GM18951 (cell line): Measurements from ENCODE around the gene KIAA0232.
"Not testable (repeated sequence)": the region's sequence is repeated elsewhere in the genome, so short reads cannot be mapped to it uniquely, and the experiment has no call there.

Experiments
- POLR2A ChIP-seq: IDR thresholded peaks from 4 replicates; pipeline ENCODE4 v1.6.1; 2011; ENCODE audit warnings: mild to moderate bottlenecking; ENCODE audit not compliant: insufficient read length, insufficient read depth; ENCODE audit errors: extremely low read depth
- in situ Hi-C: fragments of 300-500 bp; cut with MboI; formaldehyde crosslinking; loops from one replicate; pipeline ENCODE4 v1.12.0; 2022; ENCODE audit warnings: low sequenced_read_pairs, mixed read lengths, inconsistent platforms; ENCODE audit not compliant: unreplicated experiment

KIAA0232 gene

GRCh38 chr4:6910960-6911874, 128.7 kb downstream of the KIAA0232 start:
- no peak for TF ChIP-seq POLR2A
- in situ Hi-C loops: no loop called here

GRCh38 chr4:6911917-6912316, 129.4 kb downstream of the KIAA0232 start:
- in situ Hi-C loops: not testable (repeated sequence)

DNA sequence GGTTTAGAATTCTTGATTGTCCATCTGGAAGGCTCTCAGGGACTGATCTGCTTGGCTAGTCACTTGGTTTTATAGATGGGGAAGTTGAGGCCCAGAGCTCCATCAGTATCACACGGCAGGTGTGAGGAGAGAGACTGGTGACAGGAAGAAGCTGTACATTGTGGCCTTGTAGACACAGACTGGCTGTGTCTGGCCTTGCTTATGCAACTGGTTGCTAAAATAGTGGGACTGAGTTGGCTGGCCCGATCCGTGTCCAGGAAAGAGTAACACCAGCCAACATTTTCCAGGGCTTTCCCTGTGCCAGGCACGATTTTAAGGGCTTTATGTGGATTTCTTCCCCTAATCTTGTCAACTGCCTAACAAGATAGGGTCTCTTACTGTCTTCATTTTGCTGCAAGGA, 129.9 kb downstream of the KIAA0232 start:
- TF ChIP-seq POLR2A: no peak
- in situ Hi-C loops: no loop called here

GRCh38 chr4:6913350-6913905, 130.9 kb downstream of the KIAA0232 start:
- in situ Hi-C loops: no loop called here
- no peak for TF ChIP-seq POLR2A

- no peak for TF ChIP-seq POLR2A
- in situ Hi-C loops: no loop called here
Observed at GRCh38 chr4:6914448-6914847, 131.9 kb downstream of the KIAA0232 start.

DNA sequence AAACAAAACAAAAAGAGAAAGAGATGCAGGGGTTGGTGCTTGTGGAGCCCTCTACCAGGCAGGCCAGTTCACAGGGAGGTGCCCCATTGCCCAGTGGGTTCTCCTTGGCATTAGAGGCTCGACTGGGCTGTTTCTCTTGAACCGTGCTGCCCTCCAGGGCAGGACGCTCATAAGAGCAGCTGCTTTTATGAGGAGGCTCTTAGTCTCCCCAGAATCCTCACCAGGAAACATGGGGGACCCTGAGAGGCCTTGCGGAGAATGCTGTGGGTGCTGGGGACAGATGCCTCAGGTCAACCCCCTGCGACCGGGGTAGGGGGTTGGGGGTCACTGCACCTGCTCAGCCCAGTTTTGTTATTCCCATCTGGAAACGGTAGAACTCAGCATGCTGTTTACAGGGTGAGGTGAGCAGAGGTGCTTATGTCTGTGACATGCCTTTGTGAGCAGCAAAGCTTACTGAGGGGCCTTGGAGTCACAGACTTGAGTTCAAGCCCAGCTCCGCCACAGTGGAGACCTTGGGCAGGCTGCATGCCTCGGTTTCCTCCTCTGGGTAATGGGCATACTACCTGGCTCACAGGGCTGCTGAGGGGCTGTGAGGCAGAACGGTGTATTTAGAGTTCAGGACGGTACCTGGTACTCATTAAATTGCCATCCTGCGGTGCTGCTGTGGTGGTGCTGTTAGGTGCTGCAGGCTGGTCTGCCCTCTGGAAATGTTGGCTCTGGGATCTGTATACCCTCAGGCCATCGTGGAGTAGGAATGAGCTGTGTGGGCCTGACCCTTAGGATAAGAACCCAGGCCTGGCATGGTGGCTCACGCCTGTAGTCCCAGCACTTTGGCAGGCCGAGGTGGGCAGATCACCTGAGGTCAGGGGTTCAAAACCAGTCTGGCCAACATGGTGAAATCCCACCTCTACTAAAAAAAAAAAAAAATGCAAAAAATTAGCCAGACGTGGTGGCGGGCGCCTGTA, 132.8 kb downstream of the KIAA0232 start:
- in situ Hi-C loops: no loop called here
- no peak for TF ChIP-seq POLR2A

GRCh38 chr4:6916069-6916586, 133.6 kb downstream of the KIAA0232 start:
- TF ChIP-seq POLR2A: no peak
- in situ Hi-C loops: no loop called here

GRCh38 chr4:6916587-6917460, 134.3 kb downstream of the KIAA0232 start:
- TF ChIP-seq POLR2A: no peak
- in situ Hi-C loops: no loop called here

DNA sequence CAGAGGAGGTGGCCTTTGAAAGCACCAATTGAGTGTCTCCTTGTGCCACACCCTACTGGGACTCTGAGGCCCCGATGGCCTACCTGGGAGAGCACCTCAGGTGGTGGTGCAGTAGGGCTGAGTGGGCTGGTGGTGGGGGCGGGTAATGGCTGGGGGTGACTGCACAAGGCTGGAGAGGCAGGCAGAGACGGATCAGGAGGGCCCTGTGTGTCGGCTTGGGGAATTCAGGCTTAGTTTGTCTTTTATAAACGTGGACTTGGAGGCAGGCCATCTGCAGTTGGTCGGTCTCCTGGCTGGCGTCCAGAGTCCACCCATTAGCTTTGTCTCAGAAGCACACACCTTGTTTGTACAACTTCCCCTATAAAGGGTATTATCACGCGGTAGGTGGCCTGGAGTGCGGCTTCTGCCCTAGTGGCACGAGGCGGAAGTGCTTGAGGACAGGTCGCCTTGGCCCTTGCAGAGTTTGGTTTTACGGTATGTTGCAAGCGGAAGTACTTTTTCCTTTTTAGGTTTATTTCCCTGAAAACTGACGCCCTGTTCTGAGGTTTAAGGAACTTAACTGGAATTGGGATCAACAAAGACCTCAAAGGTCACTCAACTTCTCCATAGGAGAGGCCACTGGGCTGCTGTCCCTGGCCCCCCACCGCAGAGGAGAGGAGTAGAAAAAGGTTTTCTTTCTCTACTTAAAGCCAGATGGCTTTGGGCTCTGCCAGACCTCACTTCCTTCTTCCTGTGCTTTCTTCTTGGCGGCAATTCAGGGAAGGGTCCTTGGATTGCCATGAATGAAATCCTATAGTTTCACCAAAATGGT, 135.1 kb downstream of the KIAA0232 start:
- TF ChIP-seq POLR2A: no peak
- in situ Hi-C loops: no loop called here

GRCh38 chr4:6918338-6918737, 135.8 kb downstream of the KIAA0232 start:
- in situ Hi-C loops: no loop called here
- no peak for TF ChIP-seq POLR2A

- TF ChIP-seq POLR2A: no peak
- in situ Hi-C loops: no loop called here
Observed at GRCh38 chr4:6920171-6920570, 137.6 kb downstream of the KIAA0232 start.
